ENCODE measurements around the gene IGFL1. TPM values are rescaled to one million over a fixed set of nuclear protein-coding genes. Genes with fewer than 3 reads are reported as not detected.
"Not testable (repeated sequence)": the region's sequence is repeated elsewhere in the genome, so short reads cannot be mapped to it uniquely, and the experiment has no call there.

IGFL1 gene
- total RNA-seq, 4 donors from 2014 or later: not detected

DNA sequence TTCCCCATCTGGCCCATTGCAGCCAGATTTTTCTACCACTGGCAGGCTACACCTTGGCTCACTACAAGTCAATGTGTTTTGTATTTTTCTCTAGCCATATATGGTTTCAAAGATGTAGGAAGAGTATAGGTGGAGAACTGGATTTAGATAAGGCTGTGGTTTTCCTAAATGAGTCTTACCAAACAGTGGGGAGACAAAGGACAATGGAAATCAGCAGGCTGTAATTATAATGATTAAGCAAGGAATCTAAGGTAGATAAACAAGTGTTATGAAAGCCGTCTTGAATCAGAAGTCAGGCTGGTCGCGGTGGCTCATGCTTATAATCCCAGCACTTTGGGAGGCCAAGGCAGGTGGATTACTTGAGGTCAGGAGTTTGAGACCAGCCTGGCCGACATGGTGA lies 11.2 kb downstream of the IGFL1 start:
- 72 to 75% methylated on average over 4 of the region's 4 CpGs for WGBS, 2 donors (ENCODE audit: low coverage in 1 of 2)
- no peak for DNase-seq
- no peaks in the 10 kb centered on the region for H3K36me3 ChIP-seq
- intact Hi-C loops (cut with DNase I; ENCODE audit: low total_unique reads): no loop called here
- TF ChIP-seq POLR2AphosphoS5 (IDR thresholded peaks at IDR 0.05): no peak
- no peak for TF ChIP-seq EP300 (IDR thresholded peaks at IDR 0.05; ENCODE audit: low read depth)
- TF ChIP-seq, protein P1, sequence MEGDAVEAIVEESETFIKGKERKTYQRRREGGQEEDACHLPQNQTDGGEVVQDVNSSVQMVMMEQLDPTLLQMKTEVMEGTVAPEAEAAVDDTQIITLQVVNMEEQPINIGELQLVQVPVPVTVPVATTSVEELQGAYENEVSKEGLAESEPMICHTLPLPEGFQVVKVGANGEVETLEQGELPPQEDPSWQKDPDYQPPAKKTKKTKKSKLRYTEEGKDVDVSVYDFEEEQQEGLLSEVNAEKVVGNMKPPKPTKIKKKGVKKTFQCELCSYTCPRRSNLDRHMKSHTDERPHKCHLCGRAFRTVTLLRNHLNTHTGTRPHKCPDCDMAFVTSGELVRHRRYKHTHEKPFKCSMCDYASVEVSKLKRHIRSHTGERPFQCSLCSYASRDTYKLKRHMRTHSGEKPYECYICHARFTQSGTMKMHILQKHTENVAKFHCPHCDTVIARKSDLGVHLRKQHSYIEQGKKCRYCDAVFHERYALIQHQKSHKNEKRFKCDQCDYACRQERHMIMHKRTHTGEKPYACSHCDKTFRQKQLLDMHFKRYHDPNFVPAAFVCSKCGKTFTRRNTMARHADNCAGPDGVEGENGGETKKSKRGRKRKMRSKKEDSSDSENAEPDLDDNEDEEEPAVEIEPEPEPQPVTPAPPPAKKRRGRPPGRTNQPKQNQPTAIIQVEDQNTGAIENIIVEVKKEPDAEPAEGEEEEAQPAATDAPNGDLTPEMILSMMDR (IDR thresholded peaks at IDR 0.05): no peak
- no peak for TF ChIP-seq POLR2A (IDR thresholded peaks at IDR 0.05)
- H3K9me3 ChIP-seq: no peaks in the 10 kb centered on the region
- no peaks in the 10 kb centered on the region for H3K4me1 ChIP-seq
- in situ Hi-C loops (cut with MboI; ENCODE audit: low pct_ligation_motif_present in 1 of 4, low pct_unique_long_range_greater_than_20kb in 1 of 4, low sequenced_read_pairs in 3 of 4): no loop called here
- H3K27ac ChIP-seq: no peak overlapping the region
- no peak overlapping the region for H3K4me3 ChIP-seq
- H3K27me3 ChIP-seq: peaks cover 72% of the 10 kb centered on the region

DNA sequence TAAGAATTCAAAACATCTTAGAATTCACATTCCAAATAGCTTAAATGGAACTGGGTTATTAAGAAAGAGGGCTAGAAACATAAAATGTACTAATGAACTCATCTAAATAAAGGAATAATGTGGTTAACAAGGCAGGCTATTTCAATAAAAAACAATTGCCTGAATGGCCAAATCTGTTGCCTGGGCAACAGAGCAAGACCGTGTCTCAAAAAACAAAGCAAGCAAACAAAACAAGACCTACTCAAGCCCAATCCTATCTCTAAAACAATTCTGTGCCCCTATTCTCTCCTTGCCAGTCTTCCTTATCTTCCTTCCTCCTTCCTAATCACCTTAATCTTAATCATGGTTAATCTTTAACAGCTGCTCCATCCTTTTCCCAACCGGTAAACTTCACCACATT lies 12.1 kb downstream of the IGFL1 start:
- Histone ChIP-seq H3K4me1 (no peaks in the 10 kb centered on the region), H3K4me3 (no peak overlapping the region), H3K27ac (no peak overlapping the region), H3K27me3 (peaks cover 80% of the 10 kb centered on the region), H3K36me3 (no peaks in the 10 kb centered on the region), H3K9me3 (no peaks in the 10 kb centered on the region)
- TF ChIP-seq POLR2A (IDR thresholded peaks at IDR 0.05): no peak
- in situ Hi-C loops (cut with MboI; ENCODE audit: low pct_ligation_motif_present in 1 of 4, low pct_unique_long_range_greater_than_20kb in 1 of 4, low sequenced_read_pairs in 3 of 4) (no loop called here), intact Hi-C loops (cut with DNase I; ENCODE audit: low total_unique reads) (no loop called here)
- 17 to 18% methylated on average over 1 to 2 of the region's 2 CpGs for WGBS, 2 donors (ENCODE audit: low coverage in 1 of 2)
- DNase-seq: no peak

DNA sequence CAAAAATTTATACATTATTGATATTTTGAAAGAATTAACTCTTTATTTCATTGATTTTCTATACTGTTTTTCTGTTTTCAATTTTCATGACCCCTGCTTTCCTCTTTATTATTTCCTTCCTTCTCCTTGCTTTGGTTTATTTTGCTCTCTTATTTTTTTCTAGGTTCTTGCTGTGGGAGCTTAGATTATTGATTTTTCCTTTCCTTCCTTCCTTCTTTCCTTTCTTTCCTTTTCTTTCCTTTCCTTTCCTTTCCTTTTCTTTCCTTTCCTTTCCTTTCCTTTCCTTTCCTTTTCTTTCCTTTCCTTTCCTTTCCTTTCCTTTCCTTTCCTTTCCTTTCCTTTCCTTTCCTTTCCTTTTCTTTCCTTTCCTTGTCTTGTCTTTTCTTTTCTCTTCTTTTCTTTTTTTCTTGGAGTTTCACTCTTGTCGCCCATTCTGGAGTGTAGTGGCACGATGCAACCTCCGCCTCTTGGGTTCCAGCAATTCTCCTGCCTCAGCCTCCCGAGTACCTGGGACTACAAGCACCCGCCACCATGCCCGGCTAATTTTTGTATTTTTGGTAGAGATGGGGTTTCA lies 13.6 kb downstream of the IGFL1 start:
- H3K4me3 ChIP-seq; H3K36me3 ChIP-seq; in situ Hi-C loops (cut with MboI; ENCODE audit: low pct_ligation_motif_present in 1 of 4, low pct_unique_long_range_greater_than_20kb in 1 of 4, low sequenced_read_pairs in 3 of 4); DNase-seq; H3K27ac ChIP-seq; intact Hi-C loops (cut with DNase I; ENCODE audit: low total_unique reads); H3K9me3 ChIP-seq; H3K4me1 ChIP-seq: not testable (repeated sequence)
- WGBS, 2 donors (ENCODE audit: low coverage in 1 of 2): 91 to 93% methylated on average over 3 to 6 of the region's 6 CpGs
- peaks cover 93% of the 10 kb centered on the region for H3K27me3 ChIP-seq

DNA sequence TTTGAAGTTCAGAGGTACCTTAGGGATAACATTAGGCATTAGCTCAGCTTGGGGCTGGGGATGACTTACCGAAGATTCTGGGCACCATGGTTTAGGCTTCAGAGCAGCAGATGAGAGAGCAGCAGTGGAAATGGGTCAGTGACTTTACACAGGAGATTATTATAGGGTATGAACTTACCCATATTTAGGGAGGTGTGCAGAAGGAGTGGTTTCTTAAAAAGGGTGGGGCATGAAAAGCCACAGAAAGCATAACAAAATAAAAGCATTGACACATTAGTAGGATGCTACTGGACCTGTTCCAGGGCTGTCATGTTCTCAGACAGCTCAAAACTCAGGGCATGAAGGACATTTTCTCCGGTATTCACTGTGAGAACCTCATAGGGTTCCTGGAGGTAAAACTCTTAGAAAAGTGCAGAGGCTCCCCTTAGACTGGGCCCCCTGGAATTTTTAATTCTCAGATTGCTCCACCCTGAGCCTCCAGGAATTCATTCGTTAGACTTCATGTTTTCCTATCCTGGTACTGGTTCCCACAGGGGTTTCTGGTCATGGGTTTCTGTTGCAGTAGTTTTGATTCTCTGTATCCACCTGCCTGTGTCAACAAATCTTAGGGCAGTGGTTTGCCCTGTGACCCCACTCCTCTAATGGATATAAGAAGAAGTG lies 20.7 kb downstream of the IGFL1 start:
- H3K4me3 ChIP-seq: no peak overlapping the region
- in situ Hi-C loops (cut with MboI; ENCODE audit: low pct_ligation_motif_present in 1 of 4, low pct_unique_long_range_greater_than_20kb in 1 of 4, low sequenced_read_pairs in 3 of 4): loop anchor here in 2 of 4 donors (25.0 kb wide), 1 partner anchor 163 kb away; no protein-coding TSS in a partner anchor
- peaks cover 51% of the 10 kb centered on the region for H3K27me3 ChIP-seq
- no peak for DNase-seq
- no peaks in the 10 kb centered on the region for H3K4me1 ChIP-seq
- 47 to 59% methylated on average over 3 of the region's 3 CpGs for whole genome bisulfite sequencing, 2 donors (ENCODE audit: low coverage in 1 of 2)
- H3K36me3 ChIP-seq: no peaks in the 10 kb centered on the region
- no peaks in the 10 kb centered on the region for H3K9me3 ChIP-seq
- no peak overlapping the region for H3K27ac ChIP-seq
- intact Hi-C loops (cut with DNase I; ENCODE audit: low total_unique reads): no loop called here
- TF ChIP-seq POLR2AphosphoS5 (IDR thresholded peaks at IDR 0.05) (no peak), EP300 (IDR thresholded peaks at IDR 0.05; ENCODE audit: low read depth) (no peak), POLR2A (IDR thresholded peaks at IDR 0.05) (no peak)
- TF ChIP-seq, protein P1 (IDR thresholded peaks at IDR 0.05): no peak

DNA sequence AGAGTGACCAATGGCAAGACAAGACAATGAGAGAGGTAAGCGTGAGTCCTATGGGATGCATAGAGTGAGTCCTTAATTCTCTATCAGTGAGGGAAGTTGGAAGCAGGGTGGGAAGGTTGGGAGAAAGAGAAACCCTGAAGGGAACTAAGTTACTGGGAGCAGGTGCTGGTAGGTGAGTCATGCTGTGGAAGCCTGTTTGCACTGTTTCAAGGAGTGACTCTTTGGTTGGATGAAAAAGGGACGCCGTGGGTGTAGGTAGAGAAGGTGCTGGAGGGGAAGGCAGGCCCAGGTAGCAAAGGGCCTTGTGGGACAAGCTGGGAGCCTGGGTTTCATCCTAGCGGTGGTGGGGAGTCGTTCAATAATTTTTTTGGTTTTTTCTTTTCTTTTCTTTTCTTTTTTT lies 21.9 kb downstream of the IGFL1 start:
- intact Hi-C loops (cut with DNase I; ENCODE audit: low total_unique reads) (no loop called here), in situ Hi-C loops (cut with MboI; ENCODE audit: low pct_ligation_motif_present in 1 of 4, low pct_unique_long_range_greater_than_20kb in 1 of 4, low sequenced_read_pairs in 3 of 4) (loop anchor here in 2 of 4 donors (25.0 kb wide), 1 partner anchor 164 kb away; no protein-coding TSS in a partner anchor)
- 63 to 89% methylated on average over 3 to 5 of the region's 5 CpGs for WGBS, 2 donors (ENCODE audit: low coverage in 1 of 2)
- H3K27me3 ChIP-seq: peaks cover 40% of the 10 kb centered on the region
- H3K4me3 ChIP-seq: no peak overlapping the region
- DNase-seq: no peak
- no peaks in the 10 kb centered on the region for H3K36me3 ChIP-seq
- TF ChIP-seq POLR2AphosphoS5 (IDR thresholded peaks at IDR 0.05) (no peak), POLR2A (IDR thresholded peaks at IDR 0.05) (no peak), EP300 (IDR thresholded peaks at IDR 0.05; ENCODE audit: low read depth) (no peak)
- TF ChIP-seq, protein P1 (IDR thresholded peaks at IDR 0.05): no peak
- no peaks in the 10 kb centered on the region for H3K4me1 ChIP-seq
- no peak overlapping the region for H3K27ac ChIP-seq
- no peaks in the 10 kb centered on the region for H3K9me3 ChIP-seq

Data from transverse colon (tissue), 4 donors.